ENCODE results near the gene INO80C.

INO80C gene

DNA sequence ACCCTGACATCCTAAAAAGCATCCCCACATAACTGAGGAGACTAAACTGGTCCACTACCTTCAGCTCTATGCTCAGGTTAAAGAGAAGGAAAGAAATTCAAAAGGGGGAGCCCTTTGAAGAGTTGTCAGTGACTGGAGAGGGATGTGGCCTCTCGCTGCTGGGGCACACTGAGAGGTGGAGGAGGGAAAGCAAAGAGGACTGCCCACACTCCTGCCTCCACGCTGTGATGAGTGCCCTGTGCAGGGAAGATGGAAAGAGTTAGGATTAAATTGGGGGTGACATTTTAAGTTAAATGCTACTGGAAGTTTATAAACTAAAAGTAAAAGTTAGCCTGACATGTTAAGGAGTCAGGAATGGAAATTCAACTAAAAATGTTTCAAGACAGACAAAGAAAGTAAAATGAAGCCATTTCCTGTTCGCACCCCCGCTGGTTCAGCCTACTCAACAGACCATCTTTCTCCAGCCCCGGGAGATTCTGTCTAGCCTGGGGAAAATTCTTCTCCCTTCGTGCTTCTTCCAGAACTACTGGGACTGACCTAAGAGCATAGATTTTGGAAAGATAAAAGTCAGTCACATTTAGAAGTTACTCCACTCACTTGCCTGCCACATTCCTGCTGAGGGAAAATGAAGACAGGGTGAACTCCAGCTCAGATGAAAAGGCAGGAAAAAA, 17.8 kb upstream of the INO80C start:
- Histone ChIP-seq H3K9me2 (replicated peaks; ENCODE audit: insufficient read depth, low read length) (no peaks in the 10 kb centered on the region), H3K9me3 (replicated peaks; ENCODE audit: insufficient read depth, low read length) (no peaks in the 10 kb centered on the region), H3K9ac (ENCODE audit: low read length) (no peak overlapping the region), H3K27ac (ENCODE audit: low read length) (no peak overlapping the region), H3K79me2 (ENCODE audit: low read length) (no peaks in the 10 kb centered on the region), H2AFZ (ENCODE audit: low read length) (no peak overlapping the region), H3K4me2 (ENCODE audit: low read depth, low read length) (no peak overlapping the region), H3K36me3 (replicated peaks; ENCODE audit: insufficient read depth, low read length) (no peaks in the 10 kb centered on the region), H3K27me3 (replicated peaks; ENCODE audit: insufficient read depth, low read length) (no peaks in the 10 kb centered on the region), H3K4me3 (ENCODE audit: low read length) (no peak overlapping the region), H3F3A (ENCODE audit: insufficient read depth, low read length) (no peaks in the 10 kb centered on the region), H3K4me1 (ENCODE audit: low read length) (peaks cover 11% of the 10 kb centered on the region), H4K20me1 (ENCODE audit: insufficient read depth, low read length) (no peaks in the 10 kb centered on the region)
- TF ChIP-seq EZH2 (optimal IDR thresholded peaks at IDR 0.05; ENCODE audit: low read depth, low read length) (no peak), CTCF (IDR thresholded peaks at IDR 0.05; ENCODE audit: low read length) (no peak), EZH2phosphoT487 (IDR thresholded peaks at IDR 0.05; ENCODE audit: low read length) (no peak)
- no peak for DNase-seq

GRCh38 chr18:35514752-35515459, 17.1 kb upstream of the INO80C start:
- TF ChIP-seq EZH2 (optimal IDR thresholded peaks at IDR 0.05; ENCODE audit: low read depth, low read length) (no peak), EZH2phosphoT487 (IDR thresholded peaks at IDR 0.05; ENCODE audit: low read length) (no peak), CTCF (IDR thresholded peaks at IDR 0.05; ENCODE audit: low read length) (no peak)
- H3K36me3 ChIP-seq (replicated peaks; ENCODE audit: insufficient read depth, low read length) = no peaks in the 10 kb centered on the region
- no peaks in the 10 kb centered on the region for H3K27me3 ChIP-seq (replicated peaks; ENCODE audit: insufficient read depth, low read length)
- no peaks in the 10 kb centered on the region for H3K9me2 ChIP-seq (replicated peaks; ENCODE audit: insufficient read depth, low read length)
- no peak overlapping the region for H3K9ac ChIP-seq (ENCODE audit: low read length)
- no peaks in the 10 kb centered on the region for H3K79me2 ChIP-seq (ENCODE audit: low read length)
- H3K4me2 ChIP-seq (ENCODE audit: low read depth, low read length) = no peak overlapping the region
- no peak overlapping the region for H3K4me3 ChIP-seq (ENCODE audit: low read length)
- H2AFZ ChIP-seq (ENCODE audit: low read length) = no peak overlapping the region
- H4K20me1 ChIP-seq (ENCODE audit: insufficient read depth, low read length) = no peaks in the 10 kb centered on the region
- H3F3A ChIP-seq (ENCODE audit: insufficient read depth, low read length) = no peaks in the 10 kb centered on the region
- DNase-seq = no peak
- H3K9me3 ChIP-seq (replicated peaks; ENCODE audit: insufficient read depth, low read length) = no peaks in the 10 kb centered on the region
- H3K27ac ChIP-seq (ENCODE audit: low read length) = no peak overlapping the region
- H3K4me1 ChIP-seq (ENCODE audit: low read length) = peaks cover 11% of the 10 kb centered on the region

DNA sequence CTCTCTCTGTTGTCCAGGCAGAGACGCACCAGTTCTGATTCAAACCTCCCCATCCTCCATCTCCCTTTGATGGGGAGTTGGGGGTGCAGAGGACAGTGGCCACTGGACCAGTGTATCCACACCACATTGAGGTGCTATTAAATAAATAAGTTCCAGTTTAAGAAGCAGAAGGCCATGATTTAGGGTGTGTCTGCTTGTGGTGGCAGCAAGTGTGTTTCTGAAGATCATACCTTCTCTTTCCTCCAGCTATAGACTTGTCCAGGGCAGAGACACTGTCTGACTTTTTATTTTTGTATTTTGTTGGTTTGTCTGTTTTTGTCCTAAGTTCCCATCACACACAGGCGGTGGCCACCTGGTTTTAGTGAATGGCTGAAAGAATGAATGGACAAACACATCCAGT, 16.5 kb upstream of the INO80C start:
- Histone ChIP-seq H2AFZ (ENCODE audit: low read length) (no peak overlapping the region), H3K9ac (ENCODE audit: low read length) (no peak overlapping the region), H3K27me3 (replicated peaks; ENCODE audit: insufficient read depth, low read length) (no peaks in the 10 kb centered on the region), H3K79me2 (ENCODE audit: low read length) (no peaks in the 10 kb centered on the region), H3K9me2 (replicated peaks; ENCODE audit: insufficient read depth, low read length) (no peaks in the 10 kb centered on the region), H3K4me1 (ENCODE audit: low read length) (peaks cover 11% of the 10 kb centered on the region), H3F3A (ENCODE audit: insufficient read depth, low read length) (no peaks in the 10 kb centered on the region), H3K27ac (ENCODE audit: low read length) (no peak overlapping the region), H3K36me3 (replicated peaks; ENCODE audit: insufficient read depth, low read length) (no peaks in the 10 kb centered on the region), H3K4me3 (ENCODE audit: low read length) (no peak overlapping the region), H3K4me2 (ENCODE audit: low read depth, low read length) (no peak overlapping the region), H3K9me3 (replicated peaks; ENCODE audit: insufficient read depth, low read length) (no peaks in the 10 kb centered on the region), H4K20me1 (ENCODE audit: insufficient read depth, low read length) (no peaks in the 10 kb centered on the region)
- DNase-seq = no peak
- TF ChIP-seq EZH2 (optimal IDR thresholded peaks at IDR 0.05; ENCODE audit: low read depth, low read length) (no peak), CTCF (IDR thresholded peaks at IDR 0.05; ENCODE audit: low read length) (no peak), EZH2phosphoT487 (IDR thresholded peaks at IDR 0.05; ENCODE audit: low read length) (no peak)
